HFFc6 (cell line): ENCODE data around the gene POLR3GL. TPM values are rescaled to one million over a fixed set of nuclear protein-coding genes. Genes with fewer than 3 reads are reported as not detected.
A peak's percentile ranks its signal among the peaks of the same experiment; 100 is the strongest.
"Not testable (repeated sequence)": the region's sequence is repeated elsewhere in the genome, so short reads cannot be mapped to it uniquely, and the experiment has no call there.

Experiments
- DNase-seq: peaks from one replicate; pipeline ENCODE4 v3.0.0-alpha.2; 2018
- H3K27ac Mint-ChIP-seq: 2 replicates; pipeline ENCODE4 v1.8.0; 2020; ENCODE audit warnings: mild to moderate bottlenecking, mixed read lengths
- H3K27me3 Mint-ChIP-seq: 2 replicates; pipeline ENCODE4 v1.8.0; 2021; ENCODE audit warnings: mild to moderate bottlenecking, moderate library complexity, mixed read lengths; ENCODE audit not compliant: insufficient read depth
- H3K36me3 Mint-ChIP-seq: 2 replicates; pipeline ENCODE4 v1.8.0; 2021; ENCODE audit warnings: low read depth, mixed read lengths
- H3K4me1 Mint-ChIP-seq: 2 replicates; pipeline ENCODE4 v1.8.0; 2020; ENCODE audit warnings: low read depth, mixed read lengths
- H3K4me3 Mint-ChIP-seq: 2 replicates; pipeline ENCODE4 v1.8.0; 2020; ENCODE audit warnings: mild to moderate bottlenecking, moderate library complexity, mixed read lengths
- H3K9me3 Mint-ChIP-seq: 2 replicates; pipeline ENCODE4 v1.8.0; 2020; ENCODE audit warnings: mild to moderate bottlenecking, mixed read lengths
- total RNA-seq, 6 experiments: library from RNA; stranded (reverse); fragmentation: NEBNext Ultra II Directional; extraction: Animal tissue kit (Norgen Biotek cat#: 25700); gene quantifications; 2 replicates in 1 of 6; 3 replicates in 5 of 6; pipeline ENCODE4 v1.2.3, GENCODE V29; 2021
- TF ChIP-seq, protein P1 (sequence below): fragments of 200-600 bp; sonication (generic); IDR thresholded peaks from 2 replicates; pipeline ENCODE4 v1.5.0; 2021; ENCODE audit warnings: antibody characterized with exemption, mild to moderate bottlenecking

POLR3GL gene
- total RNA-seq, 6 experiments from 2014 or later, result 23.5 to 29.3 (median 26.2) TPM

- H3K4me3 Mint-ChIP-seq, result no peak overlapping the region
Observed at GRCh38 chr1:146022403-146023127, 58.1 kb downstream of the POLR3GL start.

DNA sequence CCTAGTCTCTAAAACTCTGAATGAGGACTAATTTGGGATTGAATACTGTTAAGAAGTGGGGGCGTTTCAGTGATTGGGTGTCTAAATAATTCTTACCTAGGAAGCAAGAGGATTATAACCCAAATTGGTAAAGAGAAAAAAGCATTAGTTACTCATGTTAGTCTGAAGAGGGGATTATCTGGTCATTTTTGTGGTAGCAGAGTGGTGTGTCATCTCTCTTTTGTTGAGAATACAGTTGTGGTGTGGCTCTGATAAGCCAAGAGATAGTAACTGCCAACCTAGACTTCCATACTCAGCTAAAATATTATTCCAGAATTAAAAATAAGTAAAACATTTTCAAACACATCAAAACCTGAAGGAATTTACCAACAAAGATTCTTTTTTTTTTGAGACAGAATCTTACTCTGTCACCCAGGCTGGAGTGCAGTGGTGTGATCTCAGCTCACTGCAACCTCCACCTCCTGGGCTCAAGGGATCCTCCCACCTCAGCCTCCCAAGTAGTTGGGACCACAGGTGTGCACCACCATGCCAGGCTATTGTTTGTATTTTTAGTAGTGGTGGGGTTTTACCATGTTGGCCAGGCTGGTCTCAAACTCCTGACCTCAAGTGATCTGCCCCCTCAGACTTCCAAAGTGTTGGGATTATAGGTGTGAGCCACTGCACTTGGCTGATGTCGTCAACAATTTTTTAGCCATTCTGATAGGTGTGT is 61.5 kb downstream of the POLR3GL start:
- H3K27me3 Mint-ChIP-seq, H3K4me3 Mint-ChIP-seq, H3K9me3 Mint-ChIP-seq, H3K36me3 Mint-ChIP-seq: not testable (repeated sequence)
- DNase-seq, result peak; percentile 51
- peak overlapping the region; percentile 2; the same call in 1 of the 2 replicates for H3K27ac Mint-ChIP-seq
- peaks cover 18% of the 10 kb centered on the region for H3K4me1 Mint-ChIP-seq

More at GRCh38 chr1:146022403-146023127, 58.1 kb downstream of the POLR3GL start:
- Mint-ChIP-seq H3K36me3 (no peaks in the 10 kb centered on the region), H3K4me1 (peaks cover 26% of the 10 kb centered on the region), H3K27me3 (peaks cover 4% of the 10 kb centered on the region), H3K27ac (no peak overlapping the region), H3K9me3 (no peaks in the 10 kb centered on the region)
- no peak for DNase-seq
- TF ChIP-seq, protein P1, sequence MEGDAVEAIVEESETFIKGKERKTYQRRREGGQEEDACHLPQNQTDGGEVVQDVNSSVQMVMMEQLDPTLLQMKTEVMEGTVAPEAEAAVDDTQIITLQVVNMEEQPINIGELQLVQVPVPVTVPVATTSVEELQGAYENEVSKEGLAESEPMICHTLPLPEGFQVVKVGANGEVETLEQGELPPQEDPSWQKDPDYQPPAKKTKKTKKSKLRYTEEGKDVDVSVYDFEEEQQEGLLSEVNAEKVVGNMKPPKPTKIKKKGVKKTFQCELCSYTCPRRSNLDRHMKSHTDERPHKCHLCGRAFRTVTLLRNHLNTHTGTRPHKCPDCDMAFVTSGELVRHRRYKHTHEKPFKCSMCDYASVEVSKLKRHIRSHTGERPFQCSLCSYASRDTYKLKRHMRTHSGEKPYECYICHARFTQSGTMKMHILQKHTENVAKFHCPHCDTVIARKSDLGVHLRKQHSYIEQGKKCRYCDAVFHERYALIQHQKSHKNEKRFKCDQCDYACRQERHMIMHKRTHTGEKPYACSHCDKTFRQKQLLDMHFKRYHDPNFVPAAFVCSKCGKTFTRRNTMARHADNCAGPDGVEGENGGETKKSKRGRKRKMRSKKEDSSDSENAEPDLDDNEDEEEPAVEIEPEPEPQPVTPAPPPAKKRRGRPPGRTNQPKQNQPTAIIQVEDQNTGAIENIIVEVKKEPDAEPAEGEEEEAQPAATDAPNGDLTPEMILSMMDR, result no peak

- not testable (repeated sequence) for H3K36me3 Mint-ChIP-seq, H3K27ac Mint-ChIP-seq
- peaks cover 13% of the 10 kb centered on the region for H3K4me1 Mint-ChIP-seq
Observed at GRCh38 chr1:146026650-146027049, 62.2 kb downstream of the POLR3GL start.

More at GRCh38 chr1:146026650-146027049, 62.2 kb downstream of the POLR3GL start:
- DNase-seq, H3K9me3 Mint-ChIP-seq, H3K27me3 Mint-ChIP-seq, H3K4me3 Mint-ChIP-seq: not testable (repeated sequence)

Other genes with a start within 250 kb of the POLR3GL start
- not detected for gene CD160, start 245.2 kb upstream of the POLR3GL start, total RNA-seq
- 10 to 100 TPM; 14.0 to 23.0 (median 21.2) TPM for gene RNF115, start 140.6 kb upstream of the POLR3GL start, total RNA-seq
- 10 to 100 TPM; 31.4 to 39.1 (median 35.1) TPM for gene POLR3C, start 140.5 kb upstream of the POLR3GL start, total RNA-seq
- gene NUDT17, start 119.1 kb upstream of the POLR3GL start, total RNA-seq, result 1 to 10 TPM; 2.4 to 4.5 (median 3.6) TPM
- 10 to 100 TPM; 45.2 to 53.8 (median 51.6) TPM for gene PIAS3, start 105.6 kb upstream of the POLR3GL start, total RNA-seq
- 1 to 10 TPM in 4 of 6 experiments, under 1 TPM in 2; 0.75 to 2.0 (median 1.1) TPM for gene ANKRD35, start 78.8 kb upstream of the POLR3GL start, total RNA-seq
- 1 to 10 TPM in 4 of 6 experiments, under 1 TPM in 2; 0.78 to 1.3 (median 1.0) TPM for gene ITGA10, start 54.6 kb upstream of the POLR3GL start, total RNA-seq
- 10 to 100 TPM; 30.3 to 41.1 (median 35.6) TPM for gene PEX11B, start 46.0 kb upstream of the POLR3GL start, total RNA-seq
- 100 to 1,000 TPM; 135 to 166 (median 157) TPM for gene RBM8A, start 37.2 kb upstream of the POLR3GL start, total RNA-seq
- 10 to 100 TPM; 51.0 to 59.6 (median 56.1) TPM for gene LIX1L, start 6.7 kb upstream of the POLR3GL start, total RNA-seq
- gene ANKRD34A, start 115 bp upstream of the POLR3GL start, total RNA-seq, result 10 to 100 TPM in 3 of 6 experiments, 1 to 10 TPM in 3; 8.1 to 14.9 (median 10.2) TPM
- 10 to 100 TPM; 49.2 to 78.0 (median 59.5) TPM for gene TXNIP, start 31.9 kb downstream of the POLR3GL start, total RNA-seq
- gene HJV, start 57.0 kb downstream of the POLR3GL start, total RNA-seq, result not detected
- 1 to 10 TPM; 2.1 to 2.9 (median 2.5) TPM for gene NBPF10, start 180.1 kb downstream of the POLR3GL start, total RNA-seq